NCI-H345 treated with DMSO at 0.1 percent for 48 hours (cell line): ENCODE results near the gene PIK3R1.

Experiments
- DNase-seq: peaks from one replicate; lab custom pipeline; 2025; ENCODE audit not compliant: unreplicated experiment; lab: John Stamatoyannopoulos, UW

PIK3R1 gene

DNA sequence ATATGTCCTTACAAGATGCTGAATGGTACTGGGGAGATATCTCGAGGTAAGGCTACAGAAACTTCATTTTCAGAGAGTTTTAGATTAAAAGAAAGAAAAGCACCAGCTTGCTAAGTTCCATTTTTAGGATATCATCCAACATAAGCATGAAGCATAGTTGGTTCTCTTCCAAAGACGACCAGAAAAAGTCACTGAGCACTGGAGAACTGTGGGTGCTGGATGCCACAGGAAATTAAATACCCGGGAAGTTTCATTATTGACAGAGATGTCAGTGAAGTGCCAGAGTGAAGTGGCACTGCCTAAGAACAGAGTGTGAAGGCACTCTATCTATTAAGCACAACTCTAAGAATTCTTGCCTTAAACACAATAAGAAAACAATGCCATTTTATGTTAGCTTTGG is 76.8 kb downstream of the PIK3R1 start:
- DNase-seq = no peak

DNA sequence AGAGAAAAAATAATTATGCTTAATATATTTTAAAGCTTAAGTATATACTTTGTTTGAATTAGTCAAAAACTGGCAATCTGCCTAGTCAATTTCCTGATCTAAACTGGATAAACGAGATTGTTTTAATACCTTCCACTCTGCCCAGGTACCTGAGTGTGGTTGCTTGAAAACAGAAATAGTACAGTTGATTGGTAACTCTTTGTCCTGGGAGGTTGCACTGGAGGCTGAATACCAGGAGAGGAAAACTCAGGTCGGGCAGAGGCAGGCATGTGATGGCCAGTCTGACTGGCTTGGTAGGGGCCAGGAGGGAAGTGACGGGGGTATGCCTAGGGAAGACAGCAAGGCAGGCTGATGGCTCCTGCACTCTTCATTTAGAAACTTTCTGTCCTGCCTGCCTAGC is 80.2 kb downstream of the PIK3R1 start:
- DNase-seq = no peak

- DNase-seq = no peak
Measured at GRCh38 chr5:68296895-68297294, 81.3 kb downstream of the PIK3R1 start.

DNA sequence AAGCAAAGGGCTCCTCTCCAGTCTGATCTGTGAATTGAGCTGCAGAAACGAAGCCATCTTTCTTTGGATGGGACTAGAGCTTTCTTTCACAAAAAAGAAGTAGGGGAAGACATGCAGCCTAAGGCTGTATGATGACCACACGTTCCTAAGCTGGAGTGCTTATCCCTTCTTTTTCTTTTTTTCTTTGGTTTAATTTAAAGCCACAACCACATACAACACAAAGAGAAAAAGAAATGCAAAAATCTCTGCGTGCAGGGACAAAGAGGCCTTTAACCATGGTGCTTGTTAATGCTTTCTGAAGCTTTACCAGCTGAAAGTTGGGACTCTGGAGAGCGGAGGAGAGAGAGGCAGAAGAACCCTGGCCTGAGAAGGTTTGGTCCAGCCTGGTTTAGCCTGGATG is 82.1 kb downstream of the PIK3R1 start:
- DNase-seq = no peak

DNA sequence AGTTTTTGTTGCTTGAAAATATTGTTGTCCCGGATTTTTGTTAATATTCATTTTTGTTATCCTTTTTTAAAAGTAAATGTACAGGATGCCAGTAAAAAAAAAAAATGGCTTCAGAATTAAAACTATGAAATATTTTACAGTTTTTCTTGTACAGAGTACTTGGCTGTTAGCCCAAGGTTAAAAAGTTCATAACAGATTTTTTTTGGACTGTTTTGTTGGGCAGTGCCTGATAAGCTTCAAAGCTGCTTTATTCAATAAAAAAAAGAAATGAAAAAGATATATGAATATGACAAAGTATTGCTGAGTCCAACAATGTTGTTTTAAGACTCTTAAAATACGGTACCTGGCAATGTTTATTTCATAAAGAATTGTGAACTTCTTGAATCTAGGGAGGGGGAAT is 82.9 kb downstream of the PIK3R1 start:
- DNase-seq = no peak

DNA sequence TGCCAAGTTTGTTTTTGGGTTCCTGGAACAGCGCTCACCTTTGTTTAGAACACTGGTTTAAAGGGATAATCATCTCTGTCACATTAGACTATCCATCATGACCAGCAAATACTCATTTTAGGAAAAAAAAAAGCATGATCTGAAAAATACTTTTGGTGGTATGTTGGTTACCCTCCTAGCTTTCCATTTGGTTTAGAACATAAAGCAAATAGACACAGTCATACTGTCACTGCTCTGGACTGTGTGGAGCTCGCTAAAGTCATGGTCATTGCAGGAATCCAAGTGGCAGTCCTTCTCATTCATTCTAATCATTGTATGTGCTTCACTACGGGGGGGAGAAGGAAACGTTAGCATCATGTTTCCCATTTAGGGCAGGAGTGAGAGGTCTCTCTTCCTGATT is 83.5 kb downstream of the PIK3R1 start:
- DNase-seq = no peak

GRCh38 chr5:68299575-68299974 is 84.0 kb downstream of the PIK3R1 start:
- no peak for DNase-seq

DNA sequence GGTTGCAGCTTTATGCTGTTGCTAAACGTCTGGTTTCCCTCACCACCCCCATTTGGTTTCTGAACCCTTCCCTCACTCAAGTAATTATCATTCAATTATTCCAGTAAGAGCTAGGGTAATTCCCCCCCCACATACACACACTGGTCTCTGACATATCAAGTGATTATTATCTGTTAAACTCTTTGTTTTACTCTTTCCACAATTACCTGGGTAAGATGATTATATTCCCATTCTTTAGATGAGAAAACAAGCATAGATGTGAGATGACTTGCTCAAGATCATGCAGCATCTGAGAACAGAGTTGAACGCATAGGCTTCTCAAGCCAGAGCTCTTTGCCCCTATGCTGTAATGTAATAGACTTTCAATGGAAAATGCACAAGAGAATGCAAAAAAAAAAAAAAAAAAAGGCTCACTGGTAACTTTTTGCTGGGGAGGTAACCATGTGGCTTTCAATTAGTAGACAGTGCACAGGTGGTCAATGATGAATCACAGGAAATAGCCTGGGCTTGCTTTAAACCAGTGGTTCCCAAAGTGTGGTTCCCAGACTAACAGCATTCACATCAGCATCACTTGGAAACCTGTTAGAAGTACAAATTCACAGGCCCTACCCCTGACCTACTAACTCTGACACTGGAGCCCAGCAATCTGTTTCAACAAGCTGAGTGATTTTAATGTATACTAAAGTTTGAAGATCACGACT is 87.6 kb downstream of the PIK3R1 start:
- DNase-seq = no peak

- no peak for DNase-seq
Measured at GRCh38 chr5:68303754-68304420, 88.3 kb downstream of the PIK3R1 start.

GRCh38 chr5:68304421-68305052 is 89.0 kb downstream of the PIK3R1 start:
- no peak for DNase-seq

GRCh38 chr5:68305223-68305870 is 89.8 kb downstream of the PIK3R1 start:
- no peak for DNase-seq

DNA sequence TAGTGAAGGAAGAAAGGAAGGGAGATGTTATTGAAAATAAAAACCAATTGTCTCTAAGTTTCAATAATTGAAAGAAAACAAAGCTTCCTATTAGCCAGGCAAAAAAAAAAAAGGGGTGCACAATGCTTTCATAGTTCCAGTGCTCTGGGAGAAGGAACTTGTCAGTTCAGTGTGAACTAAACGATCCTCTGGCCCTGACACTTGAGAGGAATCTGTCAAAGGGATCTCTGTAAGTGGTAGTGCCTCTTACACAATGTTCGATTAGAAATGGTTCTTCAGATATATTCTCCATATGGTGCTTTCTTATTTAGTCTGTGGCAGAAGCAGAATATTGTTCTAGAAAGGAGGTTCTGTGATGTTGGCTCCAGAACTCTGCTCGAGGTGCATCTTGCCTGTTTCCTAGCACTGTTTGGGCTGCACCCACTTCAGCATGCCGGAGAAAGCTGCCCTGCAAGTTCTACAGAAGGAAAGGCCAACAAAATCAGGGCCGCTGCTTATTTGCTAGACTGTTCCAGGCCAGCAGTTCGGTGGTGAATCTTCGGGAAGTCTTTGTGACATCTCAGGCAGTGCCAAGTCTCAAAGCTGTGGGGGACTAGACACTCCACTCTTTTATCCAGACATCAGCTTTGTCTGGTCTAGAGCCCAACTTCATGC is 90.9 kb downstream of the PIK3R1 start:
- no peak for DNase-seq

GRCh38 chr5:68313336-68313735 is 97.8 kb downstream of the PIK3R1 start:
- DNase-seq = no peak

DNA sequence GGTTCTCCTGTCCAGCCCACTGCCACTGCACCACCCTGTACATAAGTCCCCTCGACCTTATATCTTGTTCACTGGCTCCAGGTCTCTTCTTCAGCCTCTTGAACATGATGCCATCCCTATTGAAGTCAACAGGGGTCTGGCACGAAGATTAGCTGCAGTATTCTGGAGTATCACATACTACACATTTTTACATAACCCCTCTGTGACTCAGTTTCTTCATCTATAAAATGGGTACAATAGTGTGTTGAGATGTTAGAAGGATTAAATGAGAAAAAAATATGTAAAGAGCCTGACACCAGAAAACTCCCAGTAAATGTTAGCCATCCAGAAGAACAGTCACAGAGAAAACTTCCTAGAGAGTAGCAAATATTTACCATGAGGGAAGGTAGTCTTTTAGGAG is 98.9 kb downstream of the PIK3R1 start:
- no peak for DNase-seq

GRCh38 chr5:68315679-68316271 is 100.2 kb downstream of the PIK3R1 start:
- no peak for DNase-seq

- DNase-seq = no peak
Measured at GRCh38 chr5:68316469-68316868, 100.9 kb downstream of the PIK3R1 start.

GRCh38 chr5:68317646-68318045 is 102.1 kb downstream of the PIK3R1 start:
- DNase-seq = no peak

- no peak for DNase-seq
Measured at GRCh38 chr5:68318955-68319705, 103.6 kb downstream of the PIK3R1 start.

- DNase-seq = no peak
Measured at GRCh38 chr5:68319706-68320412, 104.3 kb downstream of the PIK3R1 start.
